ENCODE results near the gene JAZF1.
"Not testable (repeated sequence)": the region's sequence is repeated elsewhere in the genome, so short reads cannot be mapped to it uniquely, and the experiment has no call there.

Gene JAZF1

DNA sequence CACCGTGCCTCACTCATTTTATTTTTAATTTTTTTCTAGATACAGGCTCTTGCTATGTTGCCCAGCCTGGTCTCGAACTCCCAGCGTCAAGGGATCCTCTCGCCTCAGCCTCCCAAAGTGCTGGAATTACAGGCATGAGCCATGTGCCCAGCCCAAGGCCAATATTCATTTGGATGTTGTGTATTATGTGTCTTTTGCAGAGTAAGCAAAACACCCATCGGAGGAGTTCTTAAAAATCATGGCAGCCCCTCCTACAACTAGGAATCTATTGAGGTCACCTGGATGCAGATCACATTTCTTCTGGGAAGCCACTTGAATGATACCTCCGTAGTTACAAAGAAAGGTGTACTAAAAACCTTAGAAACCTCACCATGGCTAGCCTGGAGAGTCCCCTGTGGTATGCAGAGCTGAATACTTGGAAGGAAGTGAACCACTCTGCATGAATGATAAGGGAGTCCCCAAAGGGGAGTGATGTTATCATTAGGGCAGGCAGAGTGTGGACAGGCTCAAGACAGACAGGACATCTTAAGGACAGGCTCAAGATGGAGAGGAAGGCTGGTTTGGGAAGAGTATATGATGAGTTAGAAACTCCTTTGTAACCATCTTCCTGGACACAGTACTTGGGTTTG, 254.9 kb downstream of the JAZF1 start:
- DNase-seq = no peak

GRCh38 chr7:27923642-27923980, 257.0 kb downstream of the JAZF1 start:
- DNase-seq = no peak

GRCh38 chr7:27922907-27923641, 257.5 kb downstream of the JAZF1 start:
- DNase-seq = no peak

DNA sequence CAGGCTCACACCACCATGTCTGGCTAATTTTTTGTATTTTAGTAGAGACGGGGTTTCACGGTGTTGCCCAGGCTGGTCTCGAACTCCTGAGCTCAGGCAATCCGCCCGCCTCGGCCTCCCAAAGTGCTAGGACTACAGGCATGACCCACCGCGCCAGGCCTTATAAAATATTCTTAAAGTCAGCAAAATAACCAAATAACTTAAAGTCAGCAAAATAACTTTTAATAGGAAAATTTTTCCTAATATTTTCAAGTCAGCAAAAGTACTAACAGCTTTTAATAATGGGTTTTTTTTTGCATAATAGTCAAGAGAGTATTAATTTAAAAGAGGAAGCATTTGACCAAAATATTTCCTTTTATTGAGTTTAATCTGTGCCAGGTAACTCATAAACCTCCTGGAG, 258.2 kb downstream of the JAZF1 start:
- DNase-seq = not testable (repeated sequence)

DNA sequence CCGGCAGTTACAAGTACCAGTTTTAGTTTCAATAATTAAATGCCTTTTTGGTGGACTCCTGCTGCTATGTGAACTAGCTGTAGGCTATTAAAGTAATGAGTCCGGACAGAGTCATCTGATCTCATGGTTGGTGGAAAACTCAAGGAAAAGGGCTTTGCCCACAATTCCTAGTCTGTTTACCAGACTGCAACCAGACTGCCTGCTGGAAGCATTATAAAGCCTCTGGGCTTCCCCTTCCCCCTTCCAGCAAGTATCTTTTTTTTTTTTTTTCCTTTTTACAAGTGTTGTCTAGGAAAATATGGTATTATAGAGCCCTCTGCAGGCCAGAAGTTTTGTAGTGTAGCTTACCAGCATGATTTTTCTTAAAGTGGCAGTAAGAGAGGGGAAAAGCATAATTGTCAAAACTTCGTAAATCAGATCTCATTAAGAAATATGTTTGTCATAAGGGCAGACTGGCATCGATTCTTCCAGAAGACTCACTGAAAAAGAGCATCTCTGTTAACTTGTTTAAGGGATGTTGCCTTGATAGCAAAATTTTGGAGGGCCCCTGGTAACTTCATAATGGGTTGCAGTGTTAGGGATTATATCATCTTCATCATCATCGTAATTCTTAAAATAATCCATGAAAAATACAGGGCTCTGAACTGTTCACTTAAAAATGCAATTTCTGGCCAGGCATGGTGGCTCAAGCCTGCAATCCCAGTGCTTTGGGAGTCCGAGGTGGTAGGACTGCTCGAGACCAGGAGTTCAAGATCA, 259.3 kb downstream of the JAZF1 start:
- DNase-seq = no peak

DNA sequence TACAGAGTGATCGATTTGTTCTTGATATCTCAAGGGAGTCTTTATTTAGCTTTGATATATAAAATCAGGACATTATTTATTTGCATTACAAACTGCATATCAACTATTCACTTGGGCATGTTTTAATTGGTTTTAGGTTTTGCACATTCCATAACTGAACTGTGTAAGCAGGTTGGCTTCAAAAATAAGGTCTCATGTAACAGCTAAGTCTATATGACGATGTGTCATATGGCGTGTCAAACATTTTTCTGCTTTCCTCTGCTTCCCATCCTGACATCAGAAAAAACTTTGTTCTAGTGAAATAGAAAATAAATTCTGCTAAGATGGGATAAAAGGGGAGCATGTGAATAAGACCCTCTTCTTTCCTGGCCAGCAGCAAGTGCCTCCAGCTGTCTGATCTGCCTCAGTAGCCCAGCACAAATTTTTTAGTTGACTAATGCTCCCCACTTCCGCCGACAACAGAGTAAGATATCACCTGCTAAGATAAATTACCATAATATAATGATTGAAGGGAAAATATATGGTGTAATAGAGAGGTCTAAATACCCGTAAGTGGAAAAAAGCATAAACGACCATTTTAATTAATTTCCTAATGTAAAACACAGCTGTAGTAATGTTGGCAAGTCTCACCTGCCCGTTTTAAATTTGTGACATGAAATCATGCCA, 260.2 kb downstream of the JAZF1 start:
- no peak for DNase-seq

GRCh38 chr7:27918503-27918902, 262.1 kb downstream of the JAZF1 start:
- DNase-seq = no peak

- no peak for DNase-seq
Measured at GRCh38 chr7:27917774-27918314, 262.8 kb downstream of the JAZF1 start.

DNA sequence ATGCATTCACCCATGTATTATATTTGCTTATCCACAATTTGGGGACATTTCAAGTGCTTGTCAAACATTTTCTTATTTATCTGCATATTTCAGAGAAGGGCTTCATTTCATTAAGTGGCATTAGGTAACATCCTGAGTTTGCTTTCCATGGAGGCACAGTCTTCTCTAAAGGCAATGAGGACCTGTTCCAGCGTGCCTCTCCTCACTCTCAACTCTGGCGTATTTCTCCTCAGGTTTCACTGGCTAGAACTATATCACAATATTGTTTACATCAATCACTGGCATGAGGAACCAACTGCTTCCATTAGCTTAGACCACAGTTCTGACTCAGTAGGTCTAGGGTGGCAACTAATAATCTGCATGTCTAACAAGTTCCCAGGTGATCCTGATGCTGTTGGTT, 263.5 kb downstream of the JAZF1 start:
- DNase-seq = no peak

- DNase-seq = no peak
Measured at GRCh38 chr7:27916372-27916771, 264.2 kb downstream of the JAZF1 start.

GRCh38 chr7:27914409-27914808, 266.2 kb downstream of the JAZF1 start:
- DNase-seq = no peak

- no peak for DNase-seq
Measured at GRCh38 chr7:27912751-27913150, 267.8 kb downstream of the JAZF1 start.

DNA sequence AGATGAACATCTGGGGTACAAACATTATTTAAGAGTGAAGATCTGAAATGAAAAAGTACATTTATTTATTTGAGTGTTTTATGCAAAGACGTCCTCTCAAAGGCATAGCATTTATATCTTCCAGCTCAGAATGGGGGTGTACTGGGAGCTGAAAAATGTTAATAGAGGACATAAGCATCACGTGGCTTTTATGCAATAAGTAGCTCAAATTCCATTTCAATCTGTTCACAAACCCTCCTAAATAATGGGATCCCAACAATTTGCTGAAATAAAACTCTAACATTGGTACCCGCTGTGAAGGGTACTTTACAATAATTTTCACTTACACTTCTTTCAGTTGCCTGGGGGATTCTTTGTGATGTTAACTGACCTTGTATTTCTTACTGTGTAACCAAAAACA, 268.7 kb downstream of the JAZF1 start:
- DNase-seq = no peak

DNA sequence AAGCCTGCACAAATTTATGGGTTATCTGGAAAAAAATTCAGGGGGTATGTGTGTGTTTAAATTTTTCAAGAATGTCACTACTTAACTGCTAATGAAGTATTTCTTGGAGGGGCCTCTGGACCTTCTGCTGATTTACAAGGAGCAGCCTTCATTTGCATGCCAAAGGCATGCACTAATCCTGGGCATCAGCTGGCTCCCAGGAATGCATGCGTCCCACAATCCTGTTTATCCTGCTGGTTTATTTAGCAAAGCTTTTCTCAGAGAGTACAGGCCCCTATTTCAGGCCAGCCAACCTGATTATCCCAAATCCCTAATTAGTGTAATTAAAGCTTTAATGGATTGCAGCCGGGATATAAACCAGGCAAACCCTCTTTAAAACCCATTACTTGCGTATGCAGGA, 270.3 kb downstream of the JAZF1 start:
- DNase-seq = no peak

- no peak for DNase-seq
Measured at GRCh38 chr7:27908534-27909165, 271.9 kb downstream of the JAZF1 start.

DNA sequence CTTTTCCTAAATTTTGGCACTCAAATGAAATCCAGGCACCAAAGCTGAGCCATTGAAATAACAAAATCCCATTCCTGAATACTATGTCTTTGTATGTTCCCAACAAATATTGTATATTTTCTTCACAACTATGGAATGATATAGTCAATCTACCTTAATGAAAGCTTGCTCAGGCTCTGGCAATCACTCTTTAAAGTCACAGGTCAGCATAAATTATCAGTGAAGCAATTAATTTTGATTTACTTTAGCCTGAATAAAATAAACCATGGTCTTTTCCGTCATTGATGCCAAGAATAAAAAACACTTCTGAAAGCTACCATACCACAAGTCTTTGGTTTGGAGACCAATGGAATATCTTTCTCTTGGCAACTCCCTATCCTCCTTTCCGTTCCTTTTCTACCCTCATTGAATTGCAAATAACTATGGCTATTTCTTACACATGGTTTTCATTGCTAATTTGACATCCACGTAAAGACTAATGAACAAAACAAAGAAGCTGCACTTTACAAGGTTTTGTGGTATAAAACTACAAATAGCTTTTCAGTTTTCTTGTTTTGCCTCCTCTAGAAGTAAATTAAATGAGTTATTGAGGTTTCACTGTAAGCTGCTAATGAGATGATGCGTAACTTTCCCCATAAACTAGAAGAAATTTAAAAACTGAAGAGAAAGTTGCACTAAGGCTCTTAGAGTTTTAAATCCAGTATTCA, 274.1 kb downstream of the JAZF1 start:
- no peak for DNase-seq

DNA sequence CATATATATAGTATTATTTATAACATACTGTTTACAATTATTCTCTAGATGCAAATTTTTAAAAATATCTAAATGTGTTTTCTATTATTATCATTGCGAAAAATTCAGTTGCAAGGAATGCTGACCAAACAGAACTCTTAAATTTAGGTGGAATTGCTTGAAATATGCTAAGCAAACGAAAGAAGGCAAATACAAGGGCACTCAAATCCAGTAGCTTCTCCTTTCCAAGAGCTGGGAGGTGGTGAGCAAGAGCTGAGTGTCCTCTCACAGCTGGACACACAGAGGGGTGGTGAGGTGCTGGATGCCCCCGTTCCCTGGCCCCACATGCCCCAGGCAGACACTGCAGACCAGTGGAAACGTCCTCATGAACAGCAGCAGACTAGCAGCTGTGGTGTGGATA, 274.6 kb downstream of the JAZF1 start:
- DNase-seq = no peak

GRCh38 chr7:27901028-27901760, 279.4 kb downstream of the JAZF1 start:
- DNase-seq = peak; percentile 64

DNA sequence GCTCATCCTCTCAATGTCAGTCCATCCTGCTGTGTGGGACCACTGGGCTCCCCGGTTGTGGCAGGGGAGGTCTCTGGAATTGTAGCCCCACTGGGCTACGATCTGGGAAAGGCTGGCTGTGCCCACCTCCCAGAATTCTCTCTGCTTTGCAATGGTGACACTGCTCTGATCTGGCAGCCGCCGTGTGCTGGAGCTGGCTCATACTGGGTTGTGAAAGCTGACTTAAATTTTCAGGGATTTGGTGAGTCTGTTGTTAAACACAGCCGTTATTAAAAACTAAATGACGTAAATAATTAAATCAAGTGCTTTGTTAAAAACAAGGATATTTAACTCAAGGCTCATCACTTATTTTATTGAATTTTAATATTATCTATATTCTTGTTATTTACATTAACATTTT, 280.6 kb downstream of the JAZF1 start:
- no peak for DNase-seq

GRCh38 chr7:27899601-27900000, 281.0 kb downstream of the JAZF1 start:
- DNase-seq = peak; percentile 62

DNA sequence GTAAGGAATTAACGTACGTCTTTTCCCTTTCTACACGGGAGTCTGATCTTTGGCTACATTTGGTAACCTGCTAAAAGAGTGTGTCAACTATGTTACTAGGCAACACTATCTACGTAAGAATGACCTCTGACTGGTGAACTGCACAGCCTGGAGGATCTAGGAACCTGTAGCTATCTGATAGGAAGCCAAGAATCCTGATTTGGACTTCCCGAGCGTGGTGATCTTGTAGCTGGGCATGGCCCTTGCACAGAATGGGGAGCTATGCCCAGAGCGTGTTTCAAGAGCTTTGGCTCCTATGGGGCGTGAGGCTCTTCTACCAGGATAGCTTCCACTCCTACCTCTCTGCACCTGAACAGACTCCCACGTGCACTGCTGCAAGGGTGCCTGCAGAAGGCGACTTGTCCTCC, 283.2 kb downstream of the JAZF1 start:
- DNase-seq = no peak

Measured in activated effector memory CD4-positive, alpha-beta T cell treated with anti-CD3 and anti-CD28 coated beads, Interleukin-2, amount 50 U/mL, for 16 hours (primary cell).